ENCODE measurements around the gene PCDHGA3.
A peak's percentile ranks its signal among the peaks of the same experiment; 100 is the strongest.
"Not testable (repeated sequence)": the region's sequence is repeated elsewhere in the genome, so short reads cannot be mapped to it uniquely, and the experiment has no call there.

Gene PCDHGA3

DNA sequence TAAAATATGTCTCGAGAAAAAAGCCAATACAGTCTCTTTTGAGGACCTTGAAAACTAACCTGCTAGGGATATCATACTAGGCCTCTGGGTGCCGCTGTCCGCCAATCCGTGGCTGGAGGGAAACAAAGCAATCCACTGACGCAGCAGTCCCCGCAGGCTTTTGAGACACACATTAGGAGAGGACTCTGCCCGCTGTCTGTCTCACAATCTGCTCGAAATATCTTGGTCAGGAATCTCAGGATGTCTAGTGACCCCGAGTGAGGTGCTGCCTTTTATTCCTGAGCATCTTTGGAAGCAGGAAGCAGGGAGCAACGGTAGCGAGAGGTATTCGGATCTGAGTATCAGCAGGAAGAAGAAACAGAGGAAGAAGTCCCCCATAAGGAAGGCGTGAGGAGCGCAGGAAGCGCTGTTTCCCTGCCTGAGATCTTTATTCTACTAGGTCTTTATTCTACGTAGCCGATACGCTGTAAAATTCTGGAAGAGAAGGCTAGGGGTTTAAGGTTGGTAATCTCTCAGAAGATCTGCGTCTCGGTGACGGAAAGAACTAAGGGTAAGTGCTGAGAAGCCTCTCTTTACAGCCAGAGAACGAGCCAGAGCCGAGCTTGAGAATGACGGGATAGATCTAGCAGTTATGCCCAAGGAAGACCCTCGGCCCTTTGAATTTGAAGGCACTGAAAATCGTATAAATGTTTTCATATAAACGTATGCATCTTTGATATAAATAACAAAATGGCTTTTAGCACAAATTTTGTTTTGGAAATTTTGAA is 17.4 kb upstream of the PCDHGA3 start:
- peaks cover 5% of the 10 kb centered on the region for H3K4me1 ChIP-seq (ENCODE audit: control insufficient read depth, insufficient read depth, low read length, unreplicated experiment)
- no peaks in the 10 kb centered on the region for H3K36me3 ChIP-seq (ENCODE audit: insufficient read depth, low read length)
- no peaks in the 10 kb centered on the region for H3K79me2 ChIP-seq (ENCODE audit: control insufficient read depth, insufficient read depth, low read length, unreplicated experiment)
- peak overlapping the region; percentile 60 for H2AFZ ChIP-seq (ENCODE audit: low read length, unreplicated experiment)
- H3K4me3 ChIP-seq (ENCODE audit: low read depth, low read length), result peak overlapping the region; percentile 69
- no peak overlapping the region for H3K27ac ChIP-seq (ENCODE audit: low read depth, low read length)
- H3K27me3 ChIP-seq (ENCODE audit: insufficient read depth, low read length), result peaks cover 31% of the 10 kb centered on the region

- Histone ChIP-seq H3K36me3 (ENCODE audit: insufficient read depth, low read length) (no peaks in the 10 kb centered on the region), H2AFZ (ENCODE audit: low read length, unreplicated experiment) (no peak overlapping the region), H3K4me1 (ENCODE audit: control insufficient read depth, insufficient read depth, low read length, unreplicated experiment) (peaks cover 5% of the 10 kb centered on the region), H3K27me3 (ENCODE audit: insufficient read depth, low read length) (peaks cover 50% of the 10 kb centered on the region), H3K27ac (ENCODE audit: low read depth, low read length) (no peak overlapping the region), H3K79me2 (ENCODE audit: control insufficient read depth, insufficient read depth, low read length, unreplicated experiment) (no peaks in the 10 kb centered on the region), H3K4me3 (ENCODE audit: low read depth, low read length) (no peak overlapping the region)
These were observed 15.4 kb upstream of the PCDHGA3 start for GRCh38 chr5:141328231-141328630.

DNA sequence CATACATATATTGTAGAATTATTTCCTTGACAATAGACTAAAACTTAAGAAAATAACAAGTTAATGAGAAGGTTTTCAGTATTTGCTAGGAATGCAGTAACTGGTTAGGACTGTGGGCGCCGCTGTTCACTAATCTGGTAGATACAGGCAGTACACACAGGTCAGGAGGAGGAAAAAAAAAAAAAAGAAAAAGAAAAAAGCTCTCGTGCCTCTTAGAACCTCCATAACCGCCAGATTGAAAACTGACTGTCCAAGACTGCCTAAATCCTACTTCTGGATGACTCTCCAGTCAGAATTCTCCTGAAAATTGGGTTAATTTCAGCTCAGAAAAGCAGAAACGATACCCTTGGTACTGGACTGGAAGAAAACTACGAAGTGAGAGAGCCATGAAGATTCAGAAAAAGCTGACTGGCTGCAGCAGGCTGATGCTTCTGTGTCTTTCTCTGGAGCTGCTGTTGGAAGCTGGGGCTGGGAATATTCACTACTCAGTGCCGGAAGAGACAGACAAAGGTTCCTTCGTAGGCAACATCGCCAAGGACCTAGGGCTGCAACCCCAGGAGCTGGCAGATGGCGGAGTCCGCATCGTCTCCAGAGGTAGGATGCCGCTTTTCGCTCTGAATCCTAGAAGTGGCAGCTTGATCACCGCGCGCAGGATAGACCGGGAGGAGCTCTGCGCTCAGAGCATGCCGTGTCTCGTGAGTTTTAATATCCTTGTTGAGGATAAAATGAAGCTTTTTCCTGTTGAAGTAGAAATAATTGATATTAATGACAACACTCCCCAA is 13.1 kb upstream of the PCDHGA3 start, which contains the start of gene PCDHGA1:
PCDHGA1 (plus strand) TSS at position 216 of the 782 bp plus-strand sequence.
- Histone ChIP-seq H3K27ac (ENCODE audit: low read depth, low read length) (no peak within 1 kb of the TSS), H3K4me3 (ENCODE audit: low read depth, low read length) (peak within 1 kb of the TSS; percentile 77), H3K4me1 (ENCODE audit: control insufficient read depth, insufficient read depth, low read length, unreplicated experiment) (peaks cover 5% of the 10 kb centered on the region)

DNA sequence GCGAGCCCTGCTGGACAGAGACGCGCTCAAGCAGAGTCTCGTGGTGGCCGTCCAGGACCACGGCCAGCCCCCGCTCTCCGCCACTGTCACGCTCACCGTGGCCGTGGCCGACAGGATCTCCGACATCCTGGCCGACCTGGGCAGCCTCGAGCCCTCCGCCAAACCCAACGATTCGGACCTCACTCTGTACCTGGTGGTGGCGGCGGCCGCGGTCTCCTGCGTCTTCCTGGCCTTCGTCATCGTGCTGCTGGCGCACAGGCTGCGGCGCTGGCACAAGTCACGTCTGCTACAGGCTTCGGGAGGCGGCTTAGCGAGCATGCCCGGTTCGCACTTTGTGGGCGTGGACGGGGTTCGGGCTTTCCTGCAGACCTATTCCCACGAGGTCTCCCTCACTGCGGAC is 11.1 kb upstream of the PCDHGA3 start:
- H3K4me3 ChIP-seq (ENCODE audit: low read depth, low read length); H2AFZ ChIP-seq (ENCODE audit: low read length, unreplicated experiment); H3K36me3 ChIP-seq (ENCODE audit: insufficient read depth, low read length); H3K27ac ChIP-seq (ENCODE audit: low read depth, low read length); H3K79me2 ChIP-seq (ENCODE audit: control insufficient read depth, insufficient read depth, low read length, unreplicated experiment); H3K4me1 ChIP-seq (ENCODE audit: control insufficient read depth, insufficient read depth, low read length, unreplicated experiment): not testable (repeated sequence)
- peaks cover 89% of the 10 kb centered on the region for H3K27me3 ChIP-seq (ENCODE audit: insufficient read depth, low read length)

More for the DNA sequence above, 13.1 kb upstream of the PCDHGA3 start, which contains the start of gene PCDHGA1:
- H3K27me3 ChIP-seq (ENCODE audit: insufficient read depth, low read length), result peaks cover 71% of the 10 kb centered on the region
- H3K79me2 ChIP-seq (ENCODE audit: control insufficient read depth, insufficient read depth, low read length, unreplicated experiment), result no peaks in the 10 kb centered on the region
- H3K36me3 ChIP-seq (ENCODE audit: insufficient read depth, low read length), result no peaks in the 10 kb centered on the region
- peak within 1 kb of the TSS; percentile 97 for H2AFZ ChIP-seq (ENCODE audit: low read length, unreplicated experiment)

- peak within 1 kb of the TSS; percentile 57 for H2AFZ ChIP-seq (ENCODE audit: low read length, unreplicated experiment)
- peaks cover 74% of the 10 kb centered on the region for H3K27me3 ChIP-seq (ENCODE audit: insufficient read depth, low read length)
- H3K4me1 ChIP-seq (ENCODE audit: control insufficient read depth, insufficient read depth, low read length, unreplicated experiment), result no peaks in the 10 kb centered on the region
- no peaks in the 10 kb centered on the region for H3K36me3 ChIP-seq (ENCODE audit: insufficient read depth, low read length)
- no peaks in the 10 kb centered on the region for H3K79me2 ChIP-seq (ENCODE audit: control insufficient read depth, insufficient read depth, low read length, unreplicated experiment)
- no peak within 1 kb of the TSS for H3K27ac ChIP-seq (ENCODE audit: low read depth, low read length)
- peak within 1 kb of the TSS; percentile 70 for H3K4me3 ChIP-seq (ENCODE audit: low read depth, low read length)
These were observed 4.9 kb upstream of the PCDHGA3 start, which contains the start of gene PCDHGA2 for GRCh38 chr5:141338538-141339306. Gene PCDHGA2, plus strand, starts transcription at chr5:141338760.

- H3K79me2 ChIP-seq (ENCODE audit: control insufficient read depth, insufficient read depth, low read length, unreplicated experiment); H3K4me1 ChIP-seq (ENCODE audit: control insufficient read depth, insufficient read depth, low read length, unreplicated experiment); H3K27ac ChIP-seq (ENCODE audit: low read depth, low read length); H3K36me3 ChIP-seq (ENCODE audit: insufficient read depth, low read length); H2AFZ ChIP-seq (ENCODE audit: low read length, unreplicated experiment); H3K4me3 ChIP-seq (ENCODE audit: low read depth, low read length): not testable (repeated sequence)
- H3K27me3 ChIP-seq (ENCODE audit: insufficient read depth, low read length), result peaks cover 71% of the 10 kb centered on the region
These were observed 2.8 kb upstream of the PCDHGA3 start for GRCh38 chr5:141340781-141341354.

DNA sequence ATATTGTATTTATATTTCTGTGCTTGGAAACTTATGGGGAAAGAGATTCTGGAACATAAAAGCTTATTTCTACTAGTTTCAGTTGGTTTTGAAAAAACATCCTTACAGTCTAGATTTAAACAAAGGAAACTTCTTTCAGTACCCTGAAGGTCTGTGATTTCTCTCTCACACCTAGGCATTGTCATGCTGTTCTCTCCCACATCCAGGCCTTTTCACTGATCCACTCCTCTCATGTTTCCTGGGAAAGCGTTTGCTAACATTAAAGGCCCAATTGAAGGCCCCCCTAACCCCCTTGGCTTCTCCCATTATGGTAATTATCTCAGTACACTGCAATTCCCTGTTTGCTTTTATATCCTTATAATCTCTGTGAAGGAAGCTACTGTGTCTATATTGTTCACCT is 856 bp upstream of the PCDHGA3 start:
- Histone ChIP-seq H3K4me3 (ENCODE audit: low read depth, low read length) (no peak overlapping the region), H3K27ac (ENCODE audit: low read depth, low read length) (no peak overlapping the region), H3K27me3 (ENCODE audit: insufficient read depth, low read length) (peaks cover 64% of the 10 kb centered on the region), H3K79me2 (ENCODE audit: control insufficient read depth, insufficient read depth, low read length, unreplicated experiment) (no peaks in the 10 kb centered on the region), H3K36me3 (ENCODE audit: insufficient read depth, low read length) (no peaks in the 10 kb centered on the region), H2AFZ (ENCODE audit: low read length, unreplicated experiment) (no peak overlapping the region), H3K4me1 (ENCODE audit: control insufficient read depth, insufficient read depth, low read length, unreplicated experiment) (no peaks in the 10 kb centered on the region)

DNA sequence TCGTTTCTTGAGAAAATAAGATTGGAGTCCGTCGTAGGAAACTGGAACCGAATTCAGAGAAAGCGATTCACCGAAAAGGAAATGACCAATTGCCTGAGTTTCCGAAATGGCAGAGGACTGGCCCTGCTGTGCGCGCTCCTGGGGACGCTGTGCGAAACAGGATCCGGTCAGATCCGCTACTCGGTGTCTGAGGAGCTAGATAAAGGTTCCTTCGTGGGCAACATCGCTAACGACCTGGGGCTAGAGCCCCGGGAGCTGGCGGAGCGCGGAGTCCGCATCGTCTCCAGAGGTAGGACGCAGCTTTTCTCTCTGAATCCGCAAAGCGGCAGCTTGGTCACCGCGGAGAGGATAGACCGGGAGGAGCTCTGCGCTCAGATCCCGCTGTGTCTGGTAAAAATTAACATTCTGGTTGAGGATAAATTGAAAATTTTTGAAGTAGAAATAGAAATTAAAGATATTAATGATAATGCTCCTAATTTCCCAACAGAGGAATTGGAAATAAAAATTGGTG is 379 bp downstream of the PCDHGA3 start:
- H3K27ac ChIP-seq (ENCODE audit: low read depth, low read length), result no peak overlapping the region
- H3K36me3 ChIP-seq (ENCODE audit: insufficient read depth, low read length), result no peaks in the 10 kb centered on the region
- no peak overlapping the region for H2AFZ ChIP-seq (ENCODE audit: low read length, unreplicated experiment)
- H3K79me2 ChIP-seq (ENCODE audit: control insufficient read depth, insufficient read depth, low read length, unreplicated experiment), result no peaks in the 10 kb centered on the region
- peaks cover 66% of the 10 kb centered on the region for H3K27me3 ChIP-seq (ENCODE audit: insufficient read depth, low read length)
- no peaks in the 10 kb centered on the region for H3K4me1 ChIP-seq (ENCODE audit: control insufficient read depth, insufficient read depth, low read length, unreplicated experiment)
- peak overlapping the region; percentile 41; the same call in 1 of the 2 replicates for H3K4me3 ChIP-seq (ENCODE audit: low read depth, low read length)

DNA sequence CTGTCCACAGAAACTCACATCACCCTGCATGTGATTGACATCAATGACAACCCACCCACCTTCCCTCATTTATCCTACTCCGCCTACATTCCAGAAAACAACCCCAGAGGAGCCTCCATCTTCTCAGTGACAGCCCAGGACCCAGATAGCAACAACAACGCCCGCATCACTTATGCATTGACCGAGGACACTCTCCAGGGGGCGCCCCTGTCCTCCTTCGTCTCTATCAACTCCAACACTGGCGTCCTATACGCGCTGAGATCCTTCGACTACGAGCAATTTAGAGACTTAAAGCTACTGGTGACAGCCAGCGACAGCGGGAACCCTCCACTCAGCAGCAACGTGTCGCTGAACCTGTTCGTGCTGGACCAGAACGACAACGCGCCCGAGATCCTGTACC is 1.7 kb downstream of the PCDHGA3 start:
- peaks cover 60% of the 10 kb centered on the region for H3K27me3 ChIP-seq (ENCODE audit: insufficient read depth, low read length)
- H3K4me3 ChIP-seq (ENCODE audit: low read depth, low read length), result no peak overlapping the region
- no peaks in the 10 kb centered on the region for H3K79me2 ChIP-seq (ENCODE audit: control insufficient read depth, insufficient read depth, low read length, unreplicated experiment)
- no peak overlapping the region for H3K27ac ChIP-seq (ENCODE audit: low read depth, low read length)
- H2AFZ ChIP-seq (ENCODE audit: low read length, unreplicated experiment), result no peak overlapping the region
- no peaks in the 10 kb centered on the region for H3K4me1 ChIP-seq (ENCODE audit: control insufficient read depth, insufficient read depth, low read length, unreplicated experiment)
- no peaks in the 10 kb centered on the region for H3K36me3 ChIP-seq (ENCODE audit: insufficient read depth, low read length)

DNA sequence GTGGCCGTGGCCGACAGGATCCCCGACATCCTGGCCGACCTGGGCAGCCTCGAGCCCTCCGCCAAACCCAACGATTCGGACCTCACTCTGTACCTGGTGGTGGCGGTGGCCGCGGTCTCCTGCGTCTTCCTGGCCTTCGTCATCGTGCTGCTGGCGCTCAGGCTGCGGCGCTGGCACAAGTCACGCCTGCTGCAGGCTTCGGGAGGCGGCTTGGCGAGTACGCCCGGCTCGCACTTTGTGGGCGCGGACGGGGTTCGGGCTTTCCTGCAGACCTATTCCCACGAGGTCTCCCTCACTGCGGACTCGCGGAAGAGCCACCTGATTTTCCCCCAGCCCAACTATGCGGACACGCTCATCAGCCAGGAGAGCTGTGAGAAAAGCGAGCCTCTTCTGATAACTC is 2.4 kb downstream of the PCDHGA3 start:
- H2AFZ ChIP-seq (ENCODE audit: low read length, unreplicated experiment); H3K27ac ChIP-seq (ENCODE audit: low read depth, low read length); H3K36me3 ChIP-seq (ENCODE audit: insufficient read depth, low read length); H3K4me3 ChIP-seq (ENCODE audit: low read depth, low read length); H3K79me2 ChIP-seq (ENCODE audit: control insufficient read depth, insufficient read depth, low read length, unreplicated experiment); H3K4me1 ChIP-seq (ENCODE audit: control insufficient read depth, insufficient read depth, low read length, unreplicated experiment): not testable (repeated sequence)
- H3K27me3 ChIP-seq (ENCODE audit: insufficient read depth, low read length), result peaks cover 63% of the 10 kb centered on the region

All from ACC112 (cell line).